ENCODE measurements around the gene FBF1.

Gene FBF1

DNA sequence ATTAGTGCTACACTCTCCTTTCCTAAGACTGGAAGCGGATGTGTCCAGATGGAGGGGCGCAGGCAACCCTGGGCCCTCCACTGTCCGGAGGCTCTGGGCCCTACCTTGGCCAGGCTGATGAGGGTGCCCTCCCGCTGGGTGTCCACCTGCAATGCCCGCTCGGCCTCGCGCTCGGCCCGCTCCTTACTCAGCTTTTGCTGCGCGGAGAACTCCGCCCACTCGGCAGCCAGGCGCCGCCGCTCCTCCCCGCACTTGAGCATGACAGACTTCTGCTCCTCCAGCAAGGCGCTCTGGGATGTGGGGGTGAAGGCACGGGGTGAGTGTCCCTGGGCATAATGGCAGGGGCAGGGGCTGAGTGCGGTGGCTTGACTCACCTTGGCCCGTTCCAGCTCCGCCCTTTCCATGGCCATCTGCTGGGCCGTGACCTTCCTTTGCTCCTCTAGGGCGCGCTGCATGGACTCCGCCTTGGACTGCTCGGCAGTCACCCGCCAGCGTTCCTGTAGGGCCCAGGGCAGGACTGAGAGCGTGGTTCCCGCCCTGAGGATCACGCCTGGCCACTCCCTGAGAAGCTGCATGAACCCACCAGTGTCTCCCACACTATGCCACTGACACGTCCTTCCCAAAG, 26.1 kb downstream of the FBF1 start:
- DNase-seq: no peak

GRCh38 chr17:75913537-75914210, 27.2 kb downstream of the FBF1 start:
- no peak for DNase-seq

GRCh38 chr17:75910699-75911098, 30.1 kb downstream of the FBF1 start:
- no peak for DNase-seq

GRCh38 chr17:75909812-75910274, 31.0 kb downstream of the FBF1 start:
- DNase-seq: no peak

GRCh38 chr17:75909051-75909811, 31.6 kb downstream of the FBF1 start:
- no peak for DNase-seq

GRCh38 chr17:75908201-75908600, 32.6 kb downstream of the FBF1 start:
- DNase-seq: no peak

GRCh38 chr17:75906143-75906884, 34.5 kb downstream of the FBF1 start:
- no peak for DNase-seq

DNA sequence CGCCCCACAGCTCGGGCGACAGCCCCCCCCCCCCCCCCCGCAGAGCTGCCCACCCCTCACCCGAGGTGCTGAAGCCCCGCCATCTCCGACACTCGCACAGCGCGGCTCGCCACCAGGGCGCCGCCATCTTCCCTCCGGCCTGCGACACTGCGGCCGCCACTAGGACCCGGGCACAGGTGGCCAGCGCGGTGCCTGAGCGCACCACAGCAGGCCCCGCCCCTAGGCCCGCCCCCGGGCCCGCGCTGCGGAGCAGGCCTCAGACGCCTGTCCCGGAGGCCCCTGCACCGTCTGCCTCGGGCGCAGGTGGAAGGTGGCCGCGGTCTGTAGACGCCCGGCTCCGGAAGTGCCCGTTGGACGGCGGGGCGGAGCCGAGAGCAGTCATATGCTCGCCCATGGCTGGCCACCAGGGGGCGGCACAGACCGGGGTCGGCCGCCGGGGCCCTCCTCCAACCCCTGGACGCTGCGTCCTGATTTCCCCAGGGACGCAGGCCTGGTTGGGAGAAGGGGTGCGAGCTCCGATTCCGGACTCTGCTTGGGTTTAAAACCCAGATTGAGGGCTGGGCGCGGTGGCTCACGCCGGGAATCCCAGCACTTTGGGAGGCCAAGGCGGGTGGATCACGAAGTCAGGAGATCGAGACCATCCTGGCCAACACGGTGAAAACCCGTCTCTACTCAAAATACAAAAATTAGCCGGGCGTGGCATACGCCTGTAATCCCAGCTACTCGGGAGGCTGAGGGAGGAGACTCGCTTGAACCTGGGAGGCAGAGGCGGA, 35.9 kb downstream of the FBF1 start, which contains the start of gene MRPL38:
MRPL38 (minus strand) TSS at position 136 of the 773 bp plus-strand sequence; CDS start at position 127, 9 bp downstream.
- peak; percentile 88 to 92 for DNase-seq

- no peak for DNase-seq
Observed at GRCh38 chr17:75902406-75902805, 38.4 kb downstream of the FBF1 start.

DNA sequence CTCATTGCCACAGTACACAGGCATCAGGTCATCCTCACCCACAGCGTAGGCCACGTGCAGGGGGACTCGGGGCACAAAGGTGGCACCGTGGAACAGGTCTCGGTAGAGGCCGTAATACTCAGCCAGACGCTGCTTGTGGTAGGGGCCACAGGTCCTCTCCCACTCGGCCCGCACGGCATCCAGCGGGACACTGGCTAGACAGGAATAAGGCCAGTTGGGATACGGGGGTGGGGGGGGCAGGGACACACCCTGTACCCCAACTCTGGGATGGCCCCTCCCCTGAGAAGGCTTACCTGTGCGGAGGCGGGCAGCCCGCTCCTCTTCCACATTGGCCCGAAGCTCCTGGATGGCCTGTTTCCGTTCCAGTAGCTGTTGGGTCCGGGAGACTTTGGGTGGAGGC, 39.1 kb downstream of the FBF1 start:
- no peak for DNase-seq

DNA sequence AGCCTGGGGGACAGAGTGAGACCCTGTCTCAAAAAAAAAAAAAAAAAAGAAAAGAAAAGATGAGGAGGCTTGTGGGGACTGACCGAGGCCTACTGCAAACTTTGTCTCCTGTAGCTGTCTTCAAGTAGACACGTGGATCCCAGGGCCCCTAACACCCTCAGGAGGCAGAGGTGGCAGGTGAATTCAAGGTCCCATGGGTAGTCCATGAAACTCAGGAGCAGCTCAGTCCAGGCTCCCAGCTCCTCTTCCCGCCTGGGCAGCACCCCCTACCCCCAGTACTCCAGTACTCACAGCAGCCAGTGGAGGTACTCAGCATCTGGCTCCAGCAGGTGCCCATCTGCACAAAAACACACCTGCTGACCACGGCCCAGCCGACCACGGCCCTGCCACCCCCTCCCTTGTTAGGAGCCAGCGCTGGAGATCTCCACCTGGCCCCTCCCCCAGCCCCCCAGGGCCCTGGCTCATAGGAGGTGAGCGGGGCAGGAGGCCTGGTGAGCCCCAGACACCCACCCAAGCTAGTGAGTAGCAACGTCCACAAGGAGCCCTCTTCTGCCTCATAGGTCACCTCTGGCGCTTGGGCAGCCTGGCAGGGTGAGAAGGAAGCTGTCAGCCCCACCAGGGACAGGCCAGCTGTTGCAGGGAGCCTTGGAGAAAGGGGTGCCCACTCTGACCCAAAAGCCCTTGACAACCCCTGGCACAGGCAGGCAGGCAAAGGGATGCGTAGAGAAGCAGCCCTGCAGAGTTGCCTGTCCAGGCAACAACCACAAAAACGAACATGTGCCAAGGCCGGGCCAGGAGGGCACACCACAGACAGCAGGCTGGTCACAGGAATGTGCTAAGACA, 39.9 kb downstream of the FBF1 start:
- DNase-seq: no peak

- no peak for DNase-seq
Observed at GRCh38 chr17:75899767-75900468, 40.9 kb downstream of the FBF1 start.

GRCh38 chr17:75899353-75899752, 41.5 kb downstream of the FBF1 start:
- DNase-seq: no peak

DNA sequence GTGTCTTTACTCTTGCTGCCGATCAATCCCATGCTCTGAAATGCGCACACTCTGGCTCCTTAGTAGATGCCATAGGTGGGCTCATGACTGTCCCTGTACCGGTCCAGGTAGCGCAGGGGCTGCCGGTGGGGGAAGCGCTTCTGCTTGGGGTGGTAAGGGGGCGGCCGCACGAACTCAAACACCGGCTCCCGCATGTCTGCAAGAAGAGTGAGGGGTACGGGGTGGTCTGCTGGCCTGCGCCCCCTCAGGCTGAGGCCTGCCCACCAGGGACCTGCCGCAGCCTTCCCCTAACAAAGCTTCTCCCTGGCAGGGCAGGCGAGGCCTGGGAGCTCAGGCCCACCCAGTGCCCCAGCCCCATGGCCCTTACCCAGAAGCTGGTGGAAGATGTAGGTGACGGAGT, 42.1 kb downstream of the FBF1 start:
- no peak for DNase-seq

DNA sequence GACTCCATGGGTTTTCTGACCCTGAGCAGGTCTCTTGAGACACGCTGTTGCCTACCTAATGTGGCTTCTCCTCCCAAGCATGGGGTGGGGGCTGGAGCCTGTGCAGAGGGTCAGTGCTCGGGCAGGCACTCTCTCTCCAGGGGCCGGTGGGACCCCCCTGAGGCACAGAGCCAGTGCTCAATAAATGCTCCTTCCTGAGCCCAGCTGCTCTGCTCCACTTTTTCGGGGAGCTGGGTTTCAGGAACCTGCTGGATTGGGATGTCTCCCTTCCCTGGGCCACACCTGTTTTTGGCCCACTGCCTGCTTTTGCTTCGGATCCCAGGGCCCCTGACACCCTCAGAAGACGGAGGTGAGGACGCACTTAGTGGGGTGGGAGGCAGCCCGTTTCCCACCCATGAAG, 42.8 kb downstream of the FBF1 start:
- no peak for DNase-seq

DNA sequence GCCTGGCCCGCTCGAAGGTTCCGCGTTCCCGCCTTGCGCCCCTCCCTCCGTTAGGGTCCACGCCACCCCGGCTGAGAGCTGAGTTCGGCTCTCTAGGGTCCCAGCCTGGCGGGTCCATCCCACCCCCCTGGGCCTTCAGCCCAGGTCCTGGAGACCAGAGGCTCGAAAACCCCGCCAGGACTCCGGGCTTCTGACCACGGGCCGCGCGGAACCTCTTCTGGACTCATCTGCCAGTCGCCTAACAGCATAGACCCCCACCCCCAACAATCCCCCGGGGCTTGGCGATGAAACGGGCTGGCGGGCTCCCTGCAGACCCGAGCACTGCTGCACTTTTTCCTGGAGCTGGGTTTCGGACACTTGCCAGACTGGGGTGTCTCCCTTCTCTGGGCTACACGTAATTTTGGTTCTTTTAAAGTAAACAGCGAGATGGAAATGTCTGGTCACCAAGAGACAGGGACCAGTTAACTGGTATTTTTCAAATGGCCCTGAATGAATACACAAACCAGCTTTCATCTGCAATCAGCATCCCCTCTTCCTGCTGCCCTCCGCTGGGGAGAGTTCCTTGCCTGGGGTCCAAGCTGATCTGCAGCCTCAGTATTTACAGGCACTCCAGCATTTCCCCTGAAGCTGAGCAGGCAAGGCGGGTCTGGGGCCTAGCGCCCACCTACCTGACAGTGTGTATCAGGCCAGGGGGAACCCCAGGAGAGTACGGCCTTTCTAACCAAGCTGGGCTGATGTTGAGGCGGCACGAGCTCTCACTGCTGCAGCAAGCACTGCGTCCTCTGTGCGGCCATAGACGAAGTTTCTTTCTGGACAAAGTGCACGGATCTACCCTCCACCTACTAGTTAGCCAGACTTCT, 43.5 kb downstream of the FBF1 start:
- no peak for DNase-seq

DNA sequence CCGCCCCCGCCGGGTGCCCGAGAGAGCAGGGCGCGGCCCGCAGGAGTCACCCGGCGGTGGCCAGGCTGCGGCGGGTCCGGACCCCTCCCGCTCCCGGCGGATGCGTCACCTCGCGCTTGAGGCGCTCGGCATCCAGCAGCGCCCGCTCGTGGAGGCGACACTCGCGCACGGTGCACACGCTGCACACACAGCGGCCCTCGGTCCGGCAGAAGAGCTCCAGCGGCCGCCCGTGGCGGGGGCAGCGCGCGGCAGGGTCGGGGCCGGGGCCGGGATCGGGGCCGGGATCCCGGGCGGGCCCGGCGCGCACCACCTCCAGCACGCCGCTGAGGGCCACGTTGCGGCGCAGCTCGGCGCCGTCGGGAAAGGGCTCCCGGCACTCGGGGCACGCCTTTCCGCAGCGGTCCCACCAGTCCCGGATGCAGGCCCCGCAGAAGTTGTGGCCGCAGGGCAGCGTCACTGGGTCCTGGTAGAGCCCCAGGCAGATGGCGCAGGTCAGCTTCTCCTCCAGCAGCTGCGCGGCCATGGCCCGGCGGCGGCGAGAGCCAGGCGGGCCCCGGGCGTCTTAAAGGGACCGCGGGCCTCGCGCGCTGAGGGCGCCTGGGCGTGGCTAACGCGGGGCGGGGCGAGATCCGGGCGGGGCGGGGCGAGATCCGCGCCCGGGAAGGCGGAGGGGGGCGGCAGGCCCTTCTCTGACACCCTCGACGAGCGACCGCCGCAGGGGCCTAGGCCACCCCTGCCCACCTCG, 44.3 kb downstream of the FBF1 start, which contains the start of gene TRIM65:
TRIM65 (minus strand) TSS at position 537 of the 745 bp plus-strand sequence; CDS start at position 523, 14 bp downstream.
- peak; percentile 75 to 80 for DNase-seq

DNA sequence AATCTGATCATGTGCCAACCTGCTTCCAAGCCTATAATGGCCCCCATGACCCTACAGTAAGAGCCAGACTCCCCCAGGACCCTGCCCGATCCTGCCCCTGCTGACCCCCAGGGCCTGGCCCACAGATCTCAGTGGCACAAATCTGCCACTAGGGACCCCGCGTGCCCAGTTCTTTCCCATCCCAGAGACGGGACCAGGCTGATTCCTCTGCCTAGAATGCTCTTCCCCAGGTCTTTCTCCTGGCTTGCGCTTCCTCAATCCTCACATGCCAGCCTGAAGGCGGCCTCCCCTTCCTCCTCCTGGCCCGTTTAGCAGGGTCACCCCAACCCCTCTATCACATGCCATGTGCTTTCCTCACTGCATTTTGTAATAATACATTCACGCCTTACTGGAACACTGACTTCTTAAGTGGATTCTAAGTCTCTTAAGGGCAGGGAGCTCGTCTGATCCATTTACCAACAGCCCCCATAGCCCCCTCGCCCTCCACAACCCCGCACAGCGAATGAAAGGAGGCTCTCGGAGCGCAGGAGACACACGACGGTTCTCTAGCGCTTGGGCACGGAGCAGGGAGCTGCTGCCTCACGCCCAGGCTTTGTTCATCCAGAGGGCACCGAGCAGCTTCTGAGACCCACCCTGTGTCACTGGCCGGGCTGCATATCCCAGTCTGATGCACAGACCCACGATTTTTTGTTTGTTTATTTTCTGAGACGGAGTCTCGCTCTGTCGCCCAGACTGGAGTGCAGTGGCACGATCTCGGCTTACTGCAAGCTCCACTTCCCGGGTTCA, 45.3 kb downstream of the FBF1 start:
- peak in 1 of 2 donors; percentile 56 for DNase-seq

Measured in inflammatory macrophage treated with lipopolysaccharide for 1 hour (primary cell).